ENCODE measurements around the gene COPE. TPM values are rescaled to one million over a fixed set of nuclear protein-coding genes. Genes with fewer than 3 reads are reported as not detected.
A peak's percentile ranks its signal among the peaks of the same experiment; 100 is the strongest.

COPE gene
- total RNA-seq, 1 experiment from 2014 or later = 177 TPM

DNA sequence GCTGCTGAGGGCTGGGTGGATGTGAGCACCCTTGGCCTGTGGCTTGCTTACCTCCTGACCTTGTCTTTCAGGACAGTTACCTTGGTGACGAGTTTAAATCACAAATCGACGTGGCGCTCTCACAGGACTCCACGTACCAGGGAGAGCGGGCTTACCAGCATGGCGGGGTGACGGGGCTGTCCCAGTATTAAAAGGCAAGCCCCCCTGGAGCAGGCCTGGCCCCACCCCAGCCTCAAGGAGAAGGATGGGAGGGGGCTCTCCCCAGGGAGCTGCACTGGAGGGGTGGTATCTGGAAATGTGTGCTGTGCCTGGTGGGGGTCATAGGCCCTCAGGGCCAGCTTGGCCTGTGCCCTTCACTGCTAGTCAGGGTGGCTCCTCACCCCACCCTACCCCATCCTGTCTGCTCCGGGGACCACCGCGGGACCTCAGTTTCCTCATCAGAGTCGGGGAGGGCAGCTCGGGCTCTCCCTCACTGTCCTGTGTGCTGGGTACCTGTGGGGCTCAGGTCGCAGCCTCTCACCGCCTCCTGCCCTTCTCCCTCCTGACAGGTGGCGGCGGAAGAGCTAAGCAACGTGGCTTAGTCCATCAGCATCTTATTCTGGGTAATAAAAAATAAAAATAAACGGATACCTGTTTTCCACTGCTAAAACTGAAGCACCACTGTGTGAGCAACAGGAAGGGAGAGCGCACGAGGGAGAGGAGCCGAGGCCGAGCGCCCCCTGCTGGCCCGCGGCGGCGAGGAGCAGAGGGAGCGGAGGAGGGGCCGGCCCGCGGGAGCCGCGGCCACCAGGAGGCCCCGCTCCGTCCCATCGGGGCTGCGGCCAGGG lies 53.0 kb downstream of the COPE start:
- DNase-seq (ENCODE audit: low read depth, low spot score) (no peak), ATAC-seq (peak; percentile 93)
- in situ Hi-C loops (cut with HindIII; ENCODE audit: low pct_unique_long_range_greater_than_20kb, low sequenced_read_pairs) = no loop called here
- CTCF ChIA-PET = interaction anchor here (0.7 kb wide), 1 partner anchor 19 kb away, joined by 4 read pairs; no protein-coding TSS in a partner anchor
- POLR2A ChIA-PET = no interaction called here
- no peaks in the 10 kb centered on the region for H3K9me3 ChIP-seq (ENCODE audit: control insufficient read depth, insufficient read depth, low read depth, low read length)
- no peak overlapping the region for H3K27ac ChIP-seq (ENCODE audit: low read length)
- no TSS peak for BruUV-seq (replicated peaks)
- no peaks in the 10 kb centered on the region for H3K4me1 ChIP-seq (ENCODE audit: control insufficient read depth, insufficient read depth, low read length)
- H3K27me3 ChIP-seq (ENCODE audit: control insufficient read depth, insufficient read depth, low read length) = no peaks in the 10 kb centered on the region
- no peak overlapping the region for H3K4me3 ChIP-seq (ENCODE audit: low read depth in 2 of 2, low read length in 2 of 2)
- H3K36me3 ChIP-seq (ENCODE audit: control insufficient read depth, insufficient read depth, low read length) = peaks cover 5% of the 10 kb centered on the region
- no peak for TF ChIP-seq SIN3A (IDR thresholded peaks at IDR 0.05; ENCODE audit: borderline replicate concordance, insufficient read depth, low read depth, low read length)
- TF ChIP-seq, protein P1, sequence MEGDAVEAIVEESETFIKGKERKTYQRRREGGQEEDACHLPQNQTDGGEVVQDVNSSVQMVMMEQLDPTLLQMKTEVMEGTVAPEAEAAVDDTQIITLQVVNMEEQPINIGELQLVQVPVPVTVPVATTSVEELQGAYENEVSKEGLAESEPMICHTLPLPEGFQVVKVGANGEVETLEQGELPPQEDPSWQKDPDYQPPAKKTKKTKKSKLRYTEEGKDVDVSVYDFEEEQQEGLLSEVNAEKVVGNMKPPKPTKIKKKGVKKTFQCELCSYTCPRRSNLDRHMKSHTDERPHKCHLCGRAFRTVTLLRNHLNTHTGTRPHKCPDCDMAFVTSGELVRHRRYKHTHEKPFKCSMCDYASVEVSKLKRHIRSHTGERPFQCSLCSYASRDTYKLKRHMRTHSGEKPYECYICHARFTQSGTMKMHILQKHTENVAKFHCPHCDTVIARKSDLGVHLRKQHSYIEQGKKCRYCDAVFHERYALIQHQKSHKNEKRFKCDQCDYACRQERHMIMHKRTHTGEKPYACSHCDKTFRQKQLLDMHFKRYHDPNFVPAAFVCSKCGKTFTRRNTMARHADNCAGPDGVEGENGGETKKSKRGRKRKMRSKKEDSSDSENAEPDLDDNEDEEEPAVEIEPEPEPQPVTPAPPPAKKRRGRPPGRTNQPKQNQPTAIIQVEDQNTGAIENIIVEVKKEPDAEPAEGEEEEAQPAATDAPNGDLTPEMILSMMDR (IDR thresholded peaks at IDR 0.05) = peak; percentile 99
- intact Hi-C loops (cut with micrococcal nuclease; ENCODE audit: unreplicated experiment) = no loop called here

DNA sequence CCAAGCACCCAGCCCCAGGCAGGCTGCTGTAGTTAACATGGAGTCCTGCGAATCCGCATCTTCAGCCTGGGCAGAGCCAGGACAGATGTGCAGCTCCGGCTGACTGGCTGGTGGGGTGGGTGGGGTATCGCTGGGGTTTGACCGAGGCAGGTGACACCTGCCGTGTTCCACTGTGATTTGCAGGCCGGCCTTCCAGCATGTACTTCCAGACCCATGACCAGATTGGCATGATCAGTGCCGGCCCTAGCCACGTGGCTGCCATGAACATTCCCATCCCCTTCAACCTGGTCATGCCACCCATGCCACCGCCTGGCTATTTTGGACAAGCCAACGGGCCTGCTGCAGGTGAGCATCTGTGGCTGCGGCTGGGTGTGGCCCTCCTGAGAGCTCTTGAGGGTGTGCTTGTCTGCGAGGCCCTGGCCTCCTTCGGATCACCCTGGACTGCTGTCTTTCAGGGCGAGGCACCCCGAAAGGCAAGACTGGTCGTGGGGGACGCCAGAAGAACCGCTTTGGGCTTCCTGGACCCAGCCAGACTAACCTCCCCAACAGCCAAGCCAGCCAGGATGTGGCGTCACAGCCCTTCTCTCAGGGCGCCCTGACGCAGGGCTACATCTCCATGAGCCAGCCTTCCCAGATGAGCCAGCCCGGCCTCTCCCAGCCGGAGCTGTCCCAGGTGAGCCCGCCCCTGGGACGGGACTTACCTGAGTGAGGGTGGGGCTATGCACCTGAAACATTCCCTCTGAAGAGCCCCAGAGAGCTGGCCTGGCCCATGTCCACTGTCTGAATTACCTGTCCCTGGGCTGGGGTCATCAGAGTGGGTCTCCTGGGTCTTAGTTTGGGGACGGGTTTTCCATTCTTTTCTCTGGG lies 53.8 kb downstream of the COPE start:
- ATAC-seq (no peak), DNase-seq (ENCODE audit: low read depth, low spot score) (no peak)
- Histone ChIP-seq H3K27ac (ENCODE audit: low read length) (no peak overlapping the region), H3K27me3 (ENCODE audit: control insufficient read depth, insufficient read depth, low read length) (no peaks in the 10 kb centered on the region), H3K4me1 (ENCODE audit: control insufficient read depth, insufficient read depth, low read length) (no peaks in the 10 kb centered on the region), H3K4me3 (ENCODE audit: low read depth in 2 of 2, low read length in 2 of 2) (no peak overlapping the region), H3K36me3 (ENCODE audit: control insufficient read depth, insufficient read depth, low read length) (peaks cover 5% of the 10 kb centered on the region), H3K9me3 (ENCODE audit: control insufficient read depth, insufficient read depth, low read depth, low read length) (no peaks in the 10 kb centered on the region)
- intact Hi-C loops (cut with micrococcal nuclease; ENCODE audit: unreplicated experiment) = no loop called here
- TF ChIP-seq, protein P2, sequence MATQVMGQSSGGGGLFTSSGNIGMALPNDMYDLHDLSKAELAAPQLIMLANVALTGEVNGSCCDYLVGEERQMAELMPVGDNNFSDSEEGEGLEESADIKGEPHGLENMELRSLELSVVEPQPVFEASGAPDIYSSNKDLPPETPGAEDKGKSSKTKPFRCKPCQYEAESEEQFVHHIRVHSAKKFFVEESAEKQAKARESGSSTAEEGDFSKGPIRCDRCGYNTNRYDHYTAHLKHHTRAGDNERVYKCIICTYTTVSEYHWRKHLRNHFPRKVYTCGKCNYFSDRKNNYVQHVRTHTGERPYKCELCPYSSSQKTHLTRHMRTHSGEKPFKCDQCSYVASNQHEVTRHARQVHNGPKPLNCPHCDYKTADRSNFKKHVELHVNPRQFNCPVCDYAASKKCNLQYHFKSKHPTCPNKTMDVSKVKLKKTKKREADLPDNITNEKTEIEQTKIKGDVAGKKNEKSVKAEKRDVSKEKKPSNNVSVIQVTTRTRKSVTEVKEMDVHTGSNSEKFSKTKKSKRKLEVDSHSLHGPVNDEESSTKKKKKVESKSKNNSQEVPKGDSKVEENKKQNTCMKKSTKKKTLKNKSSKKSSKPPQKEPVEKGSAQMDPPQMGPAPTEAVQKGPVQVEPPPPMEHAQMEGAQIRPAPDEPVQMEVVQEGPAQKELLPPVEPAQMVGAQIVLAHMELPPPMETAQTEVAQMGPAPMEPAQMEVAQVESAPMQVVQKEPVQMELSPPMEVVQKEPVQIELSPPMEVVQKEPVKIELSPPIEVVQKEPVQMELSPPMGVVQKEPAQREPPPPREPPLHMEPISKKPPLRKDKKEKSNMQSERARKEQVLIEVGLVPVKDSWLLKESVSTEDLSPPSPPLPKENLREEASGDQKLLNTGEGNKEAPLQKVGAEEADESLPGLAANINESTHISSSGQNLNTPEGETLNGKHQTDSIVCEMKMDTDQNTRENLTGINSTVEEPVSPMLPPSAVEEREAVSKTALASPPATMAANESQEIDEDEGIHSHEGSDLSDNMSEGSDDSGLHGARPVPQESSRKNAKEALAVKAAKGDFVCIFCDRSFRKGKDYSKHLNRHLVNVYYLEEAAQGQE (IDR thresholded peaks at IDR 0.05; ENCODE audit: insufficient read depth in 1 of 2, low read depth in 2 of 2, low read length in 1 of 2) = no peak
- TF ChIP-seq POLR2AphosphoS5 (IDR thresholded peaks at IDR 0.05; ENCODE audit: low read depth, low read length) = no peak
- TF ChIP-seq, protein P1 (IDR thresholded peaks at IDR 0.05) = no peak
- TF ChIP-seq SIN3A (IDR thresholded peaks at IDR 0.05; ENCODE audit: borderline replicate concordance, insufficient read depth, low read depth, low read length) = no peak
- TF ChIP-seq TCF7L2 (IDR thresholded peaks at IDR 0.05; ENCODE audit: low read depth, low read length) = no peak
- ChIA-PET CTCF (no interaction called here), POLR2A (no interaction called here)
- in situ Hi-C loops (cut with HindIII; ENCODE audit: low pct_unique_long_range_greater_than_20kb, low sequenced_read_pairs) = no loop called here
- no TSS peak for BruUV-seq (replicated peaks)

Data from Panc1 (cell line).